MM.1S (cell line): ENCODE data around the gene PSMB5.

Experiments
- DNase-seq: peaks from one replicate; pipeline ENCODE4 v3.0.0-alpha.2; 2015
- H2AFZ ChIP-seq: fragments of 300-600 bp; sonication (generic); 2 replicates; pipeline ENCODE4 v1.6.0; 2016; ENCODE audit warnings: antibody characterized with exemption, low read length
- H3F3A ChIP-seq: fragments of 300-600 bp; sonication (generic); 2 replicates; pipeline ENCODE4 v1.6.1; 2016; ENCODE audit warnings: mild to moderate bottlenecking, antibody characterized with exemption, low read length, moderate library complexity, mixed read lengths; ENCODE audit not compliant: insufficient read depth
- H3K27ac ChIP-seq: fragments of 300-600 bp; sonication (generic); 2 replicates; pipeline ENCODE4 v1.5.1; 2016; ENCODE audit warnings: mild to moderate bottlenecking, low read length
- H3K27me3 ChIP-seq: fragments of 300-600 bp; sonication (generic); replicated peaks from 2 replicates; pipeline ENCODE4 v1.6.0; 2016; ENCODE audit warnings: low read length; ENCODE audit not compliant: insufficient read depth
- H3K36me3 ChIP-seq: fragments of 300-600 bp; sonication (generic); replicated peaks from 2 replicates; pipeline ENCODE4 v1.6.1; 2016; ENCODE audit warnings: mild to moderate bottlenecking, low read length, mixed read lengths; ENCODE audit not compliant: insufficient read depth
- H3K4me1 ChIP-seq: fragments of 300-600 bp; sonication (generic); 2 replicates; pipeline ENCODE4 v1.6.1; 2016; ENCODE audit warnings: low read length, mixed read lengths
- H3K4me2 ChIP-seq: fragments of 300-600 bp; sonication (generic); 2 replicates; pipeline ENCODE4 v1.6.0; 2016; ENCODE audit warnings: low read depth, low read length
- H3K4me3 ChIP-seq: fragments of 300-600 bp; sonication (generic); 2 replicates; pipeline ENCODE4 v1.5.1; 2016; ENCODE audit warnings: low read length, mixed read lengths
- H3K79me2 ChIP-seq: fragments of 300-600 bp; sonication (generic); 2 replicates; pipeline ENCODE4 v1.6.1; 2016; ENCODE audit warnings: mixed run types, low read length, mixed read lengths
- H3K9ac ChIP-seq: fragments of 300-600 bp; sonication (generic); 2 replicates; pipeline ENCODE4 v1.6.1; 2016; ENCODE audit warnings: low read length, mixed read lengths
- H3K9me2 ChIP-seq: fragments of 300-600 bp; sonication (generic); replicated peaks from 2 replicates; pipeline ENCODE4 v1.6.1; 2016; ENCODE audit warnings: mild to moderate bottlenecking, low read length, mixed read lengths; ENCODE audit not compliant: insufficient read depth
- H3K9me3 ChIP-seq: fragments of 300-600 bp; sonication (generic); replicated peaks from 2 replicates; pipeline ENCODE4 v1.6.1; 2016; ENCODE audit warnings: mild to moderate bottlenecking, low read length, mixed read lengths; ENCODE audit not compliant: insufficient read depth
- H4K20me1 ChIP-seq: fragments of 300-600 bp; sonication (generic); 2 replicates; pipeline ENCODE4 v1.6.1; 2016; ENCODE audit warnings: mild to moderate bottlenecking, low read length, moderate library complexity, mixed read lengths; ENCODE audit not compliant: insufficient read depth
- EZH2 ChIP-seq: fragments of 300-600 bp; sonication (generic); optimal IDR thresholded peaks from 2 replicates; pipeline ENCODE3; 2017; ENCODE audit warnings: low read depth, mild to moderate bottlenecking, antibody characterized with exemption, low read length, mixed read lengths
- EZH2phosphoT487 ChIP-seq: fragments of 300-600 bp; sonication (generic); IDR thresholded peaks from 2 replicates; pipeline ENCODE4 v1.6.1; 2018; ENCODE audit warnings: antibody characterized with exemption, low read length
- TF ChIP-seq, protein P1 (sequence below): fragments of 300-600 bp; sonication (generic); IDR thresholded peaks from 2 replicates; pipeline ENCODE4 v1.5.1; 2016; ENCODE audit warnings: antibody characterized with exemption, low read length, mixed read lengths

Gene PSMB5

DNA sequence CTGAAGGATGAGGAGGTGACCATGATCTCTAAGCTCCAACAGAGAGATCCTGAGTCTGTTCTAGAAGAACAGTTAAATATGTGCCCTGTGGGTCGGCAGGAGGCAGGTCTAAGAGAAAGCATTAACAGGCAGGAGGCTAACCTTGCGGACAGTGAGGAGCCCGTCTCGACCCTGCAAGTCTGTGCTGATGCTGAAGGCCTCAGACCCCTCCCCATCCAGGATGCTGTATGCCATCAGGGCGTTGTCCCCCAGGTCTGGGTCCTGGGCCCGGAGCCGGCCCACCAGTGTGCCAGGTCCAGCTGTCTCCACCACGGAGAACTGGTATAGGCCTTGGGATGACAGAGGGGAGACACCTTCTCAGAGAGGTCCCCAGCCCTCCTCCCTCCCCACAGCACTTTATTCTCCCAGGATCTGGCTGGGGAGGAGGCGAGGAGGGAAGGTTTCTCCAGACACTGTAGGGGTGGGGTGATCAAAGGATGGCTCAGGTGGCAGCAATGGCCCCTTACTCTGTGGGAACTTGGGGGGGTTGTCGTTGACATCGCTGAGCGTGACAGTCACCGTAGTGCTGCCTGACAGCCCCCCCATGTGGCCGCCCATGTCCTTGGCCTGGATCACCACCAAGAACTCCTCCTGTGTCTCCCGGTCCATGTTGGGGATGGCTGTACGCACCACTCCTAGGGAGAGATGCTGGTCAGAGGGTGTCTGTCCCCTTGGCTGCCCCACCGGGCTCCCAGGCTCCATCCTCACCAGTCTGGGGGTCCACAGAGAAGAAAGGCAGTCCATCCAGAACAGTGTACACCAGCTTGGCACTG is 19.5 kb upstream of the PSMB5 start:
- Histone ChIP-seq H3K9me2 (no peaks in the 10 kb centered on the region), H3K79me2 (no peaks in the 10 kb centered on the region), H3K4me1 (no peaks in the 10 kb centered on the region), H3K27ac (no peak overlapping the region), H3K4me2 (no peak overlapping the region), H3K36me3 (no peaks in the 10 kb centered on the region), H4K20me1 (no peaks in the 10 kb centered on the region), H3F3A (0 out of 2 replicates have a peak, but pooled peaks cover 12% of the 10 kb centered on the region), H3K9ac (no peak overlapping the region), H3K9me3 (no peaks in the 10 kb centered on the region), H3K4me3 (no peak overlapping the region), H2AFZ (no peak overlapping the region), H3K27me3 (no peaks in the 10 kb centered on the region)
- TF ChIP-seq EZH2: no peak
- TF ChIP-seq, protein P1, sequence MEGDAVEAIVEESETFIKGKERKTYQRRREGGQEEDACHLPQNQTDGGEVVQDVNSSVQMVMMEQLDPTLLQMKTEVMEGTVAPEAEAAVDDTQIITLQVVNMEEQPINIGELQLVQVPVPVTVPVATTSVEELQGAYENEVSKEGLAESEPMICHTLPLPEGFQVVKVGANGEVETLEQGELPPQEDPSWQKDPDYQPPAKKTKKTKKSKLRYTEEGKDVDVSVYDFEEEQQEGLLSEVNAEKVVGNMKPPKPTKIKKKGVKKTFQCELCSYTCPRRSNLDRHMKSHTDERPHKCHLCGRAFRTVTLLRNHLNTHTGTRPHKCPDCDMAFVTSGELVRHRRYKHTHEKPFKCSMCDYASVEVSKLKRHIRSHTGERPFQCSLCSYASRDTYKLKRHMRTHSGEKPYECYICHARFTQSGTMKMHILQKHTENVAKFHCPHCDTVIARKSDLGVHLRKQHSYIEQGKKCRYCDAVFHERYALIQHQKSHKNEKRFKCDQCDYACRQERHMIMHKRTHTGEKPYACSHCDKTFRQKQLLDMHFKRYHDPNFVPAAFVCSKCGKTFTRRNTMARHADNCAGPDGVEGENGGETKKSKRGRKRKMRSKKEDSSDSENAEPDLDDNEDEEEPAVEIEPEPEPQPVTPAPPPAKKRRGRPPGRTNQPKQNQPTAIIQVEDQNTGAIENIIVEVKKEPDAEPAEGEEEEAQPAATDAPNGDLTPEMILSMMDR: no peak
- no peak for DNase-seq

DNA sequence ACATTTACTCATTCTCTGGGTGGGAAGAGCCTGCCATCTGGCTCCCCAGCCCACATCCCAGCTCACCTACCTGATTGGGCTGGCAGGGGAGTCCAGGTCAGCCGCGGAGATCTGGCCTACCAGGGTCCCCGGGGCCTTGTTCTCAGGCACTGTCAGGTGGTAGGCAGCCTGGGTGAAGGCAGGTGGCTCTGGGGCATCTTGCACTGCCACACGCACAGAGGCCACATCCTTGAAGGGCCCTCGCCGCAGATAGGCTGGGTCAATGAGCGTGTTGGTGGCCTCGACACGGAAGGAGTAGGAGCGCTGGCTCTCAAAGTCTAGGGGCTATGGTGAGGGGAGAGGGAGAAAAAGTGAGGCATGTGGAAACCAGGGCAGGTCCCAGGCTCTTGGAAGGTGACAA is 18.7 kb upstream of the PSMB5 start:
- 0 out of 2 replicates have a peak, but pooled peaks cover 8% of the 10 kb centered on the region for H3F3A ChIP-seq
- no peak overlapping the region for H2AFZ ChIP-seq
- H4K20me1 ChIP-seq: no peaks in the 10 kb centered on the region
- H3K4me3 ChIP-seq: no peak overlapping the region
- TF ChIP-seq EZH2: no peak
- TF ChIP-seq, protein P1: no peak
- TF ChIP-seq EZH2phosphoT487: no peak
- no peaks in the 10 kb centered on the region for H3K36me3 ChIP-seq
- no peak overlapping the region for H3K27ac ChIP-seq
- no peaks in the 10 kb centered on the region for H3K4me1 ChIP-seq
- no peaks in the 10 kb centered on the region for H3K27me3 ChIP-seq
- no peaks in the 10 kb centered on the region for H3K9me3 ChIP-seq
- no peaks in the 10 kb centered on the region for H3K79me2 ChIP-seq
- no peak overlapping the region for H3K9ac ChIP-seq
- no peaks in the 10 kb centered on the region for H3K9me2 ChIP-seq
- no peak overlapping the region for H3K4me2 ChIP-seq
- no peak for DNase-seq

DNA sequence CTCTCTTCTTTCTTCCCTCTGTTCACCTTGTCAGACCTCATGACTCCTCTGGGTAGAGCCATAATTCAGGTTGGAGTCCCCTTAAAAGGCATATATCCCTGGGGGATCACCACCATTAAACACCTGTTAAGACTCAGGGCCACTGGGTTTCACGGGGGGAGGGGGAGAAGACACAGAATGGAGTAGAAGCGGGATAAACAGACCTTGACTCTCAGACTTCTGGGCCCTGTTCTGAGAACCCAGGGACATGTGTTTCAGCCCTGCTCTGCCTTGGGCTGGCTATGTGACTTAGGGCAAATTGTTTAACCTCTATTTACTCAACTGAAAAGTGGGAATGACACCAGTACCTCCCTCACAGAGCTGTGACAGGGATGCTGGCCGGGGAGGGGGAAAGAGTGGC is 18.0 kb upstream of the PSMB5 start:
- Histone ChIP-seq H3K4me2 (no peak overlapping the region), H3K9me3 (no peaks in the 10 kb centered on the region), H3K4me3 (no peak overlapping the region), H3F3A (0 out of 2 replicates have a peak, but pooled peaks cover 4% of the 10 kb centered on the region), H3K27ac (no peak overlapping the region), H4K20me1 (no peaks in the 10 kb centered on the region), H3K4me1 (no peaks in the 10 kb centered on the region), H3K79me2 (no peaks in the 10 kb centered on the region), H2AFZ (no peak overlapping the region), H3K36me3 (no peaks in the 10 kb centered on the region), H3K9me2 (no peaks in the 10 kb centered on the region), H3K9ac (no peak overlapping the region), H3K27me3 (no peaks in the 10 kb centered on the region)
- no peak for TF ChIP-seq EZH2
- TF ChIP-seq, protein P1: no peak
- no peak for DNase-seq
